ENCODE results near the gene HACD1. TPM values are rescaled to one million over a fixed set of nuclear protein-coding genes. Genes with fewer than 3 reads are reported as not detected.
A peak's percentile ranks its signal among the peaks of the same experiment; 100 is the strongest.

The HACD1 gene
- total RNA-seq, 4 donors from 2014 or later, result 51.9 to 79.9 (median 71.2) TPM

- DNase-seq (ENCODE audit: extremely low spot score), result no peak
- H3K27ac ChIP-seq (replicated peaks in 1 of 4), result peak overlapping the region; percentile 90 to 98 (median 96)
- TF ChIP-seq POLR2A (IDR thresholded peaks at IDR 0.05; ENCODE audit: low read depth), result no peak
- H3K4me1 ChIP-seq, result peaks cover 43 to 68% (median 66%) of the 10 kb centered on the region in 4 donors
- H3K36me3 ChIP-seq, result no peaks in the 10 kb centered on the region
- intact Hi-C loops (cut with DNase I), result loop anchor here (2.0 kb wide), 1 partner anchor 29 kb away; the partner anchor contains the start of gene HACD1
- H3K9me3 ChIP-seq, result no peaks in the 10 kb centered on the region
- 70% methylated on average over 6 of the region's 6 CpGs for WGBS
- H3K27me3 ChIP-seq, result no peaks in the 10 kb centered on the region
- H3K4me3 ChIP-seq, result peak overlapping the region; percentile 67 to 97 (median 82)
Measured at GRCh38 chr10:17645621-17646345, 28.6 kb upstream of the HACD1 start.

- 1% methylated on average over 9 of the region's 9 CpGs for WGBS
- peaks cover 0 to 5% (median 0%) of the 10 kb centered on the region in 4 donors for H3K9me3 ChIP-seq
- peaks cover 35 to 61% (median 57%) of the 10 kb centered on the region in 4 donors for H3K4me1 ChIP-seq
- no peak for DNase-seq (ENCODE audit: extremely low spot score)
- H3K27me3 ChIP-seq, result no peaks in the 10 kb centered on the region
- H3K27ac ChIP-seq (replicated peaks in 1 of 4), result peak overlapping the region; percentile 90 to 98 (median 96)
- TF ChIP-seq POLR2A (IDR thresholded peaks at IDR 0.05; ENCODE audit: low read depth), result no peak
- TF ChIP-seq CTCF (IDR thresholded peaks at IDR 0.05), result no peak
- TF ChIP-seq EP300 (IDR thresholded peaks at IDR 0.05), result no peak
- TF ChIP-seq POLR2AphosphoS5 (IDR thresholded peaks at IDR 0.05), result no peak
- peak overlapping the region; percentile 67 to 97 (median 82) for H3K4me3 ChIP-seq
- H3K36me3 ChIP-seq, result no peaks in the 10 kb centered on the region
- intact Hi-C loops (cut with DNase I), result loop anchor here (2.0 to 5.0 kb wide), 2 partner anchors 28 to 37 kb away; partner anchors contain the start of gene HACD1
Measured at GRCh38 chr10:17644485-17644943, 27.3 kb upstream of the HACD1 start.

GRCh38 chr10:17643755-17644484 is 26.7 kb upstream of the HACD1 start, which contains the start of gene STAM:
TSS of gene STAM (plus strand) at chr10:17644151. CDS start at chr10:17644340, 189 bp downstream.
- peak within 1 kb of the TSS; percentile 67 to 97 (median 82) for H3K4me3 ChIP-seq
- intact Hi-C loops (cut with DNase I), result loop anchor here (2.0 to 5.0 kb wide), 2 partner anchors 27 to 37 kb away; partner anchors contain the start of gene HACD1
- no peaks in the 10 kb centered on the region for H3K27me3 ChIP-seq
- peaks cover 32 to 55% (median 52%) of the 10 kb centered on the region in 4 donors for H3K4me1 ChIP-seq
- TF ChIP-seq EP300 (IDR thresholded peaks at IDR 0.05), result no peak
- no peak for TF ChIP-seq CTCF (IDR thresholded peaks at IDR 0.05)
- peak; percentile 86 to 88 for TF ChIP-seq POLR2AphosphoS5 (IDR thresholded peaks at IDR 0.05)
- peak; percentile 25 for TF ChIP-seq POLR2A (IDR thresholded peaks at IDR 0.05; ENCODE audit: low read depth)
- H3K9me3 ChIP-seq, result peaks cover 0 to 5% (median 0%) of the 10 kb centered on the region in 4 donors
- no peaks in the 10 kb centered on the region for H3K36me3 ChIP-seq
- WGBS, result 0% methylated on average over 34 of the region's 37 CpGs
- peak within 1 kb of the TSS; percentile 90 to 98 (median 96) for H3K27ac ChIP-seq (replicated peaks in 1 of 4)
- peak; percentile 95 for DNase-seq (ENCODE audit: extremely low spot score)

GRCh38 chr10:17643339-17643754 is 26.2 kb upstream of the HACD1 start:
- Histone ChIP-seq H3K9me3 (peaks cover 0 to 5% (median 0%) of the 10 kb centered on the region in 4 donors), H3K27ac (replicated peaks in 1 of 4) (peak overlapping the region; percentile 90 to 98 (median 96)), H3K27me3 (no peaks in the 10 kb centered on the region), H3K4me1 (peaks cover 31 to 49% (median 48%) of the 10 kb centered on the region in 4 donors), H3K36me3 (no peaks in the 10 kb centered on the region), H3K4me3 (peak overlapping the region; percentile 67 to 97 (median 82))
- intact Hi-C loops (cut with DNase I), result loop anchor here (5.0 kb wide), 1 partner anchor 36 kb away; no protein-coding TSS in a partner anchor
- DNase-seq (ENCODE audit: extremely low spot score), result peak; percentile 93
- 0% methylated on average over 12 of the region's 13 CpGs for WGBS
- no peak for TF ChIP-seq POLR2A (IDR thresholded peaks at IDR 0.05; ENCODE audit: low read depth)
- TF ChIP-seq EP300 (IDR thresholded peaks at IDR 0.05), result no peak
- no peak for TF ChIP-seq POLR2AphosphoS5 (IDR thresholded peaks at IDR 0.05)
- no peak for TF ChIP-seq CTCF (IDR thresholded peaks at IDR 0.05)

Measured in esophagus muscularis mucosa (tissue), 4 donors.